Right atrium auricular region (tissue), 2 donors: ENCODE measurements around the gene FBXL17. TPM values are rescaled to one million over a fixed set of nuclear protein-coding genes. Genes with fewer than 3 reads are reported as not detected.

Experiments used
- DNase-seq: peaks from one replicate; pipeline ENCODE4 v3.0.0-alpha.2; 2019; ENCODE audit warnings: low spot score
- H3K27ac ChIP-seq, 2 donors: fragments of 200-600 bp; sonication (generic); 1 replicate in 1 of 2; 2 replicates in 1 of 2; pipeline ENCODE4 v1.5.1; 2016 to 2019
- H3K27me3 ChIP-seq, 2 donors: fragments of 200-600 bp; sonication (generic); one replicate each; pipeline versions ENCODE4 v1.5.1 to v1.6.0; 2017 to 2019
- H3K36me3 ChIP-seq: fragments of 200-600 bp; sonication (generic); one replicate; pipeline ENCODE4 v1.5.1; 2016
- H3K4me1 ChIP-seq, 2 donors: fragments of 200-600 bp; sonication (generic); one replicate each; pipeline versions ENCODE4 v1.5.1 to v1.6.0; 2017 to 2019
- H3K4me3 ChIP-seq, 2 donors: fragments of 200-600 bp; sonication (generic); 1 replicate in 1 of 2; 2 replicates in 1 of 2; pipeline ENCODE4 v1.5.1; 2017 to 2019; ENCODE audit warnings: mild to moderate bottlenecking in 1 of 2, moderate library complexity in 1 of 2
- H3K9me3 ChIP-seq, 2 donors: fragments of 200-600 bp; sonication (generic); one replicate each; pipeline ENCODE4 v1.5.1; 2019
- total RNA-seq, 2 donors: library from RNA; depleted of rRNA; stranded (reverse); fragments of >200 nt; gene quantifications; one replicate each; pipeline ENCODE4 v1.1.0, GENCODE V29; 2016
- TF ChIP-seq, protein P1 (sequence below), 2 donors: fragments of 200-600 bp; sonication (generic); IDR thresholded peaks; one replicate each; pipeline ENCODE4 v1.5.1; 2019; ENCODE audit warnings: antibody characterized with exemption in 2 of 2

The FBXL17 gene
- total RNA-seq, 2 donors from 2014 or later = 16.1 to 31.7 TPM

DNA sequence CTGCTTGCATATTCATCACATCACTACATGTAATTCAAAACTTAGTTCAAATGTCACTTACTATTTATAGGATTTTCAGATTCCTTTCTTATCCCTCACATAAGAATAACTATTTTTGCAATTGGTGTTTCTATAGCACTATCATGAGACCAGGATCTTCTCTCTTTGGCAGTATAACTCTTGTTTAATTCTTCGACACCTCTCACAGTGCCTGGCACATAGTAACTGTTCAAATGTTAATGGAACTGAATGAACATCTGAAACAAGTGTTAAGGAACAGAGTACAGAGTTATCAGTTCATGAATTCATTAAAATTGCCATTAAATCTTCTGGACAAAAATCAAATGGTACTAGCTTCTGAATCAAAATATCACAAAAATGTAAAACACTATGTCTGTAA lies 40.0 kb downstream of the FBXL17 start:
- Histone ChIP-seq H3K36me3 (no peaks in the 10 kb centered on the region), H3K27ac (peak overlapping the region in 1 of 2 donors; percentile 45), H3K9me3 (no peaks in the 10 kb centered on the region), H3K27me3 (no peaks in the 10 kb centered on the region), H3K4me1 (no peaks in the 10 kb centered on the region), H3K4me3 (no peak overlapping the region)
- TF ChIP-seq, protein P1, sequence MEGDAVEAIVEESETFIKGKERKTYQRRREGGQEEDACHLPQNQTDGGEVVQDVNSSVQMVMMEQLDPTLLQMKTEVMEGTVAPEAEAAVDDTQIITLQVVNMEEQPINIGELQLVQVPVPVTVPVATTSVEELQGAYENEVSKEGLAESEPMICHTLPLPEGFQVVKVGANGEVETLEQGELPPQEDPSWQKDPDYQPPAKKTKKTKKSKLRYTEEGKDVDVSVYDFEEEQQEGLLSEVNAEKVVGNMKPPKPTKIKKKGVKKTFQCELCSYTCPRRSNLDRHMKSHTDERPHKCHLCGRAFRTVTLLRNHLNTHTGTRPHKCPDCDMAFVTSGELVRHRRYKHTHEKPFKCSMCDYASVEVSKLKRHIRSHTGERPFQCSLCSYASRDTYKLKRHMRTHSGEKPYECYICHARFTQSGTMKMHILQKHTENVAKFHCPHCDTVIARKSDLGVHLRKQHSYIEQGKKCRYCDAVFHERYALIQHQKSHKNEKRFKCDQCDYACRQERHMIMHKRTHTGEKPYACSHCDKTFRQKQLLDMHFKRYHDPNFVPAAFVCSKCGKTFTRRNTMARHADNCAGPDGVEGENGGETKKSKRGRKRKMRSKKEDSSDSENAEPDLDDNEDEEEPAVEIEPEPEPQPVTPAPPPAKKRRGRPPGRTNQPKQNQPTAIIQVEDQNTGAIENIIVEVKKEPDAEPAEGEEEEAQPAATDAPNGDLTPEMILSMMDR (IDR thresholded peaks at IDR 0.05) = no peak
- no peak for DNase-seq

DNA sequence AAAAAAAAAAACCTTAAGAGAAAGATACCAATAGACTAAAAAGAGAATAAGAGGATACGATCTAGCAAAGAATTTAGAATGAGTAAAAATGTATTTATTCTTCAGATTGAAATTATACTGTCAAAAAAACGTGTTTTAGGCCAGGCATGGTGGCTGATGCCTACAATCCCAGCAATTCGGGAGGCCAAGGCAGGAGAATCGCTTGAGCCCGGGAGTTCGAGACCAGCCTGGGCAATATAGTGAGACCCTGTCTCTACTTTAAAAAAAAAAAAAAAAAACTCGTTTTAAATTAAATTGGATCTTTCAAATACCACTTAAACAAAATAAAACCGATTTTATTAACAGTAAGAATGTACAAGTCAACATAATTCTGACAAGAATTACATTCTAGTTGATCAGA lies 41.8 kb downstream of the FBXL17 start:
- Histone ChIP-seq H3K4me3 (no peak overlapping the region), H3K4me1 (no peaks in the 10 kb centered on the region), H3K27ac (no peak overlapping the region), H3K27me3 (no peaks in the 10 kb centered on the region), H3K9me3 (no peaks in the 10 kb centered on the region), H3K36me3 (no peaks in the 10 kb centered on the region)
- TF ChIP-seq, protein P1 (IDR thresholded peaks at IDR 0.05) = no peak
- DNase-seq = no peak

DNA sequence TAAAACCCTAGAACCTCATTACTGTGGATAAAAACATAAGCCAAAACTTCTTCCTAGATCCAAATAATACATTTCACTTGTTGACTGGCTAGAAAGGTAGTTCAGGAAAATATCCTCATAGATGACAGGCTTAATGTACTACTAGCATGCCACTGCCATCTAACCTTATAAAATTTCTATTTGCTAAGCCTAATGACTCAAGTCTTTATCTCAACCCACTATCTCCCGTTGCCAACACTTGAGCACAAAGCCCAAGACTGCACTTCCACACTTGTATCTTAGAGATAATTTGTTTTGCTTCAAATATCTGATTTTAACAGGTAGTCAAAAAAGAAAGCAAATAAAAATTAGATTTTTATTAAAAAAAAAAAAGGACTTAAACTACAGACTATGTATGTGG lies 42.7 kb downstream of the FBXL17 start:
- H3K27me3 ChIP-seq = no peaks in the 10 kb centered on the region
- no peaks in the 10 kb centered on the region for H3K9me3 ChIP-seq
- TF ChIP-seq, protein P1 (IDR thresholded peaks at IDR 0.05) = no peak
- no peaks in the 10 kb centered on the region for H3K36me3 ChIP-seq
- no peak overlapping the region for H3K27ac ChIP-seq
- no peak for DNase-seq
- no peak overlapping the region for H3K4me3 ChIP-seq
- no peaks in the 10 kb centered on the region for H3K4me1 ChIP-seq

DNA sequence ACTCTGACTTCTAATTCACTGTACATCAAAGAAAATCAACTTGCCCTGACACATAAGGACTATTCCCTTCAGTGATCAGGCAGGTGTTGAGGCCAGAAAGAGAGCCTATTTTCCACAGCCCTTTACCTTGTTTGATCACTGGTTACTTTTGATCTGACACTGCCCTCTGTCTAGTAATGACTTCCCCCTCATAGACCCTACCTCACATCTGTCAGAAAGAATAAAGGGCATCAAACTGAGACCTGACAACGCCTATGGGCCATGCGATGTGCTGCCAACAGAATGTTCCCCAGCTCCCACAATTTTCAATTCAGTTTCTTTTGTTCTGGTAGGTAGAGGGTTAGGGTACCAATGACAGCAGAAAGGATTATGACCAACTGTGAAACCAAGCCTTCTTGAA lies 47.7 kb downstream of the FBXL17 start:
- Histone ChIP-seq H3K27me3 (no peaks in the 10 kb centered on the region), H3K27ac (no peak overlapping the region), H3K4me1 (no peaks in the 10 kb centered on the region), H3K36me3 (no peaks in the 10 kb centered on the region), H3K4me3 (no peak overlapping the region), H3K9me3 (no peaks in the 10 kb centered on the region)
- TF ChIP-seq, protein P1 (IDR thresholded peaks at IDR 0.05) = no peak
- DNase-seq = no peak

DNA sequence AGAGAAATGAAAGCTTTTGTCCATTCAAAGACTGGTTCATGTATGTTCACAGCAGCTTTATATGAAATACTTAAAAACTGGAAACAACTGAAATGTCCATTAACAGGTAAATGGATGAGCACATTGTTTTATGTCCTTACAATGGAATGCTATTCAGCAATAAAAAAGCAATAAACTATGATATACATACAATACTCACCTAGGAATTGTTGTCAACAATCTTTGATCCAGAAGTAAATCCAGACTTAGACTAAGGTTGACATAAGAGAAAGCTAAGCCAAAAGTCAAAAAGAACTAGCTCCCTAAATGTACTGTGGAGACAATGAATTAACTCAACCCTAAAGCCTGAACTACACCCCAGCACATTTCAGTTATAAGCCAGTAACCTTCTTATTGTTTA lies 54.9 kb downstream of the FBXL17 start:
- Histone ChIP-seq H3K27me3 (no peaks in the 10 kb centered on the region), H3K4me3 (no peak overlapping the region), H3K4me1 (no peaks in the 10 kb centered on the region), H3K27ac (no peak overlapping the region), H3K36me3 (no peaks in the 10 kb centered on the region), H3K9me3 (no peaks in the 10 kb centered on the region)
- TF ChIP-seq, protein P1 (IDR thresholded peaks at IDR 0.05) = no peak
- no peak for DNase-seq

DNA sequence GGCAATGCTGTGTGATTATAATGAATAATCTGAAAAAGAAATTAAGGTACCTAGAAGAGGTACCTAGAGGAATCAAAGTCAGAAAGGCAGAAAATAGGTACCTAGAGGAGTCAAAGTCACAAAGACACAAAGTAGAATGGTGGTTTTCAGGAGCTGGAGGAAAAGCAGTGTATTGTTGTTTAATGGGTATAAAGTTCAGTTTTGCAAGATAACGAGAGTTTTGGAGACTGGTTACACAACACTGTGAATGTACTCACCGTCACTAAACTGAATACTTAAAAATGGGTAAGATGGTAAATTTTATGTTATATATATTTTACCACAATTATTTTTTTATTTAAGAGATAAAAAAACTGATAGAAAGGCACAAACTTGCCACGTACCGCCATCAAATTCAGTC lies 57.0 kb downstream of the FBXL17 start:
- Histone ChIP-seq H3K27ac (no peak overlapping the region), H3K4me1 (no peaks in the 10 kb centered on the region), H3K9me3 (no peaks in the 10 kb centered on the region), H3K36me3 (no peaks in the 10 kb centered on the region), H3K4me3 (no peak overlapping the region), H3K27me3 (no peaks in the 10 kb centered on the region)
- TF ChIP-seq, protein P1 (IDR thresholded peaks at IDR 0.05) = no peak
- no peak for DNase-seq
